ENCODE data around the gene FXR1.
A peak's percentile ranks its signal among the peaks of the same experiment; 100 is the strongest.

The FXR1 gene

GRCh38 chr3:180913581-180914404 is 1.3 kb downstream of the FXR1 start:
- Mint-ChIP-seq H3K27me3 (no peaks in the 10 kb centered on the region), H3K4me1 (peaks cover 73% of the 10 kb centered on the region), H3K4me3 (peak overlapping the region; percentile 94), H3K36me3 (ENCODE audit: low read depth) (peaks cover 33% of the 10 kb centered on the region), H3K27ac (peak overlapping the region; percentile 90), H3K9me3 (no peaks in the 10 kb centered on the region)
- no peak for DNase-seq
- ATAC-seq: no peak

GRCh38 chr3:180918542-180918941 is 6.1 kb downstream of the FXR1 start:
- no peaks in the 10 kb centered on the region for H3K9me3 Mint-ChIP-seq
- H3K4me3 Mint-ChIP-seq: no peak overlapping the region
- no peaks in the 10 kb centered on the region for H3K27me3 Mint-ChIP-seq
- DNase-seq: no peak
- H3K27ac Mint-ChIP-seq: no peak overlapping the region
- H3K36me3 Mint-ChIP-seq (ENCODE audit: low read depth): peaks cover 44% of the 10 kb centered on the region
- no peak for ATAC-seq
- peaks cover 73% of the 10 kb centered on the region for H3K4me1 Mint-ChIP-seq

GRCh38 chr3:180922242-180922641 is 9.8 kb downstream of the FXR1 start:
- DNase-seq: no peak
- no peak overlapping the region for H3K4me3 Mint-ChIP-seq
- ATAC-seq: no peak
- H3K9me3 Mint-ChIP-seq: no peaks in the 10 kb centered on the region
- H3K36me3 Mint-ChIP-seq (ENCODE audit: low read depth): peaks cover 19% of the 10 kb centered on the region
- H3K4me1 Mint-ChIP-seq: peaks cover 70% of the 10 kb centered on the region
- H3K27ac Mint-ChIP-seq: no peak overlapping the region
- H3K27me3 Mint-ChIP-seq: no peaks in the 10 kb centered on the region

- no peaks in the 10 kb centered on the region for H3K9me3 Mint-ChIP-seq
- DNase-seq (no peak), ATAC-seq (no peak)
- no peak overlapping the region for H3K27ac Mint-ChIP-seq
- H3K4me3 Mint-ChIP-seq: no peak overlapping the region
- H3K27me3 Mint-ChIP-seq: no peaks in the 10 kb centered on the region
- H3K36me3 Mint-ChIP-seq (ENCODE audit: low read depth): peaks cover 20% of the 10 kb centered on the region
- H3K4me1 Mint-ChIP-seq: peaks cover 68% of the 10 kb centered on the region
Measured at GRCh38 chr3:180923561-180923960, 11.1 kb downstream of the FXR1 start.

- Mint-ChIP-seq H3K27ac (no peak overlapping the region), H3K27me3 (no peaks in the 10 kb centered on the region), H3K36me3 (ENCODE audit: low read depth) (peaks cover 16% of the 10 kb centered on the region), H3K4me3 (no peak overlapping the region), H3K9me3 (no peaks in the 10 kb centered on the region), H3K4me1 (peaks cover 78% of the 10 kb centered on the region)
- ATAC-seq (no peak), DNase-seq (no peak)
Measured at GRCh38 chr3:180926526-180926925, 14.1 kb downstream of the FXR1 start.

- H3K4me3 Mint-ChIP-seq: no peak overlapping the region
- peaks cover 66% of the 10 kb centered on the region for H3K4me1 Mint-ChIP-seq
- H3K27ac Mint-ChIP-seq: peak overlapping the region; percentile 44
- ATAC-seq (no peak), DNase-seq (no peak)
- no peaks in the 10 kb centered on the region for H3K27me3 Mint-ChIP-seq
- peaks cover 17% of the 10 kb centered on the region for H3K36me3 Mint-ChIP-seq (ENCODE audit: low read depth)
- no peaks in the 10 kb centered on the region for H3K9me3 Mint-ChIP-seq
Measured at GRCh38 chr3:180929376-180929775, 16.9 kb downstream of the FXR1 start.

GRCh38 chr3:180930526-180930925 is 18.1 kb downstream of the FXR1 start:
- no peak for ATAC-seq
- peaks cover 26% of the 10 kb centered on the region for H3K36me3 Mint-ChIP-seq (ENCODE audit: low read depth)

GRCh38 chr3:180932819-180933218 is 20.3 kb downstream of the FXR1 start:
- no peaks in the 10 kb centered on the region for H3K9me3 Mint-ChIP-seq
- no peak overlapping the region for H3K27ac Mint-ChIP-seq
- peaks cover 34% of the 10 kb centered on the region for H3K36me3 Mint-ChIP-seq (ENCODE audit: low read depth)
- no peaks in the 10 kb centered on the region for H3K27me3 Mint-ChIP-seq
- H3K4me1 Mint-ChIP-seq: peaks cover 38% of the 10 kb centered on the region
- DNase-seq: no peak
- no peak overlapping the region for H3K4me3 Mint-ChIP-seq
- ATAC-seq: no peak

More at GRCh38 chr3:180930526-180930925, 18.1 kb downstream of the FXR1 start:
- H3K27me3 Mint-ChIP-seq: no peaks in the 10 kb centered on the region
- no peaks in the 10 kb centered on the region for H3K9me3 Mint-ChIP-seq
- H3K4me1 Mint-ChIP-seq: peaks cover 56% of the 10 kb centered on the region
- no peak for DNase-seq
- peak overlapping the region; percentile 66 for H3K27ac Mint-ChIP-seq
- no peak overlapping the region for H3K4me3 Mint-ChIP-seq

GRCh38 chr3:180934638-180935037 is 22.2 kb downstream of the FXR1 start:
- no peak overlapping the region for H3K4me3 Mint-ChIP-seq
- H3K9me3 Mint-ChIP-seq: no peaks in the 10 kb centered on the region
- peaks cover 28% of the 10 kb centered on the region for H3K4me1 Mint-ChIP-seq
- DNase-seq (no peak), ATAC-seq (no peak)
- H3K36me3 Mint-ChIP-seq (ENCODE audit: low read depth): peaks cover 42% of the 10 kb centered on the region
- no peak overlapping the region for H3K27ac Mint-ChIP-seq
- no peaks in the 10 kb centered on the region for H3K27me3 Mint-ChIP-seq

GRCh38 chr3:180940826-180941225 is 28.4 kb downstream of the FXR1 start:
- H3K36me3 Mint-ChIP-seq (ENCODE audit: low read depth): peaks cover 55% of the 10 kb centered on the region
- H3K27ac Mint-ChIP-seq: no peak overlapping the region
- no peaks in the 10 kb centered on the region for H3K27me3 Mint-ChIP-seq
- ATAC-seq: no peak
- H3K4me3 Mint-ChIP-seq: no peak overlapping the region
- DNase-seq: no peak
- no peaks in the 10 kb centered on the region for H3K9me3 Mint-ChIP-seq
- H3K4me1 Mint-ChIP-seq: peaks cover 7% of the 10 kb centered on the region

- DNase-seq (no peak), ATAC-seq (no peak)
- no peak overlapping the region for H3K27ac Mint-ChIP-seq
- H3K36me3 Mint-ChIP-seq (ENCODE audit: low read depth): peaks cover 64% of the 10 kb centered on the region
- H3K4me3 Mint-ChIP-seq: no peak overlapping the region
- H3K27me3 Mint-ChIP-seq: no peaks in the 10 kb centered on the region
- H3K4me1 Mint-ChIP-seq: peaks cover 14% of the 10 kb centered on the region
- H3K9me3 Mint-ChIP-seq: no peaks in the 10 kb centered on the region
Measured at GRCh38 chr3:180947761-180948390, 35.4 kb downstream of the FXR1 start.

- Mint-ChIP-seq H3K27me3 (no peaks in the 10 kb centered on the region), H3K9me3 (no peaks in the 10 kb centered on the region), H3K27ac (peak overlapping the region; percentile 86), H3K4me1 (peaks cover 22% of the 10 kb centered on the region), H3K36me3 (ENCODE audit: low read depth) (peaks cover 65% of the 10 kb centered on the region), H3K4me3 (no peak overlapping the region)
- ATAC-seq: peak; percentile 84
- no peak for DNase-seq
Measured at GRCh38 chr3:180959691-180960090, 47.2 kb downstream of the FXR1 start.

- Mint-ChIP-seq H3K27ac (no peak overlapping the region), H3K36me3 (ENCODE audit: low read depth) (peaks cover 61% of the 10 kb centered on the region), H3K4me1 (peaks cover 22% of the 10 kb centered on the region), H3K4me3 (no peak overlapping the region), H3K27me3 (no peaks in the 10 kb centered on the region), H3K9me3 (no peaks in the 10 kb centered on the region)
- DNase-seq (no peak), ATAC-seq (no peak)
Measured at GRCh38 chr3:180961087-180961486, 48.6 kb downstream of the FXR1 start.

GRCh38 chr3:180961552-180961951 is 49.1 kb downstream of the FXR1 start:
- H3K27ac Mint-ChIP-seq: no peak overlapping the region
- H3K4me3 Mint-ChIP-seq: no peak overlapping the region
- no peak for ATAC-seq
- H3K27me3 Mint-ChIP-seq: no peaks in the 10 kb centered on the region
- no peak for DNase-seq
- H3K36me3 Mint-ChIP-seq (ENCODE audit: low read depth): peaks cover 57% of the 10 kb centered on the region
- peaks cover 22% of the 10 kb centered on the region for H3K4me1 Mint-ChIP-seq
- no peaks in the 10 kb centered on the region for H3K9me3 Mint-ChIP-seq

- no peak overlapping the region for H3K4me3 Mint-ChIP-seq
- H3K36me3 Mint-ChIP-seq (ENCODE audit: low read depth): peaks cover 50% of the 10 kb centered on the region
- no peak for ATAC-seq
- H3K4me1 Mint-ChIP-seq: peaks cover 22% of the 10 kb centered on the region
- no peak for DNase-seq
- H3K9me3 Mint-ChIP-seq: no peaks in the 10 kb centered on the region
- H3K27me3 Mint-ChIP-seq: no peaks in the 10 kb centered on the region
- no peak overlapping the region for H3K27ac Mint-ChIP-seq
Measured at GRCh38 chr3:180962530-180962929, 50.1 kb downstream of the FXR1 start.

Data from activated naive CD8-positive, alpha-beta T cell treated with anti-CD3 and anti-CD28 coated beads, Interleukin-2, amount 50 U/mL, for 24 hours (primary cell).